Measurements from ENCODE around the gene CHST9.
"Not testable (repeated sequence)": the region's sequence is repeated elsewhere in the genome, so short reads cannot be mapped to it uniquely, and the experiment has no call there.

The CHST9 gene

GRCh38 chr18:26992926-26993325, 192.2 kb downstream of the CHST9 start:
- no peak for DNase-seq

DNA sequence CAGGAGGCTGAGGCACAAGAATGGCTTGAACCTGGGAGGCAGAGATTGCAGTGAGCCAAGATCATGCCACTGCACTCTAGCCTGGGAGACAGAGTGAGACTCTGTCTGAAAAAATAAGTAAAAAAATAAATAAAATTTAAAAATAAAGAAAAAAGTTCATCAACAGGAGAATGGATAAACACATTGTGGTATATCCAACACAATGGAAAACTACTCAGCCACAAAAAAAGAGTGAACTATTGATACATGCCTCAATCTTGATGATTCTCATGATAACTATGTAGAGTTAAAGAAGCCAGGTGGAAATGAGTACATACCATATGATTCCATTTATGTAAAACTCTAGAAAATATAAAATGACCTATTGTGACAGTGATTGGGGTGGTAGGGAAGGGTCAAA, 195.3 kb downstream of the CHST9 start:
- no peak for DNase-seq

- no peak for DNase-seq
These were observed 203.6 kb downstream of the CHST9 start for GRCh38 chr18:26981360-26982082.

DNA sequence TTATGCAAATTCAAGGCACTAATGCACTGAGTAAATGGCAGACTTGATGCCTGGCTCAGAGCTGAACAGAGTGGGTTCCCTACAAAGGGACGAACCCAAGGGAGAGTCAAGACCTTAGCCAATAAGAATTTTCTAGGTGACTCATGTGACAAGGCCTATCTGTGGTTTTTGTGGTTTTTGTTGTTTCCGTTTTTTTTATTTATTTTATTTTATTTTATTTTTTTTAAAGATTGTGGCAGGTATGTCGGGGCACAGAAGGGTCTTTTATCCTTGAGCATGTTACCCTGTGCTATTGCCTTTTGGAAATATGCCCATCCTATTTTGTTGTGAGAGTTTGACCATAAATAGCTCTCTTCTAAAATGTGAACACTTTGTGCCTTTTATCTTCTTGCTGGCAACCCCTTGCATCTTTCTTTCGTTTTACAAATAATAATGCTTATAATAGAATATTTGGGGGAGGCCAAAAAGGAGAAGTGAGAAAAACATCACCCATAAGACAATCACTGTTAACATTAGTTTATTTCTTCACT, 206.2 kb downstream of the CHST9 start:
- no peak for DNase-seq

- no peak for DNase-seq
These were observed 207.3 kb downstream of the CHST9 start for GRCh38 chr18:26977781-26978180.

DNA sequence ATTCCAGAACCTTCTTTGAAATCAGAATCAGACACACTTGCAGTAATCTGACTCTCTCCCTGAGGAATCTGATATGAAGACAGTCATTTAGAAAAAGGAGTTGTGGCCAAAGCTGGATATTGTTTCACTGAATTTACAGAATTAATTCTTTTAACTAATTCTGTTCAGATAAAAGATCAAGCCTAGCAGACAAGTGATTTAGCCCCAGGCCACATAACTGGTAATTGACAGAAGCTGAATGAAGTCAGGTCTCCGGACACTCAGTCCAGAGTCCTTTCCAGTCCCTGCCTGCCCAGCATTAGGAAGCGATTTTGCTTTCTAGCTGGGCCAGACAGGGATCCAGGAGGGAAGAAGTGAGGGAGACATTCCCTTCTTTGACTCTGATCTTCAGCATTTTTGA, 208.9 kb downstream of the CHST9 start:
- DNase-seq, result no peak

DNA sequence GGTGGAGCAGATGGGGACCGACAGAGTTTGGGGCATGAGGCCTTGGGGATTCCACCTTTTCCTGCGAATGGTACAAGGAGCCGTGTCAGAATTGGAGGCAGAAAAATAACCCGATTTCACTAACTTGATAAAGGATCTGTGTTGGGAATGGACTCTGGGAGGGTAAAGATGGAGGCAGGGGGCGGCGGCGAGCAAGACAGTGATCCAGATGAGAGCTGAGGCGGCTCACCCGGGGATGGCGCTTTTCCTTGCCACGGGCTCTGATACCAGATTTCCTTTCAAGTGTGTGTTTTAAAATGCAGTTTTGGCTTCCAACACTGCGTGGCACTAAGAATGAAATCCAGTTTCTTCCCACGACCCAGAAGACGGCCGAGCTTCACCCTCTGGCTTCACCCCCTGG, 212.6 kb downstream of the CHST9 start:
- DNase-seq, result not testable (repeated sequence)

DNA sequence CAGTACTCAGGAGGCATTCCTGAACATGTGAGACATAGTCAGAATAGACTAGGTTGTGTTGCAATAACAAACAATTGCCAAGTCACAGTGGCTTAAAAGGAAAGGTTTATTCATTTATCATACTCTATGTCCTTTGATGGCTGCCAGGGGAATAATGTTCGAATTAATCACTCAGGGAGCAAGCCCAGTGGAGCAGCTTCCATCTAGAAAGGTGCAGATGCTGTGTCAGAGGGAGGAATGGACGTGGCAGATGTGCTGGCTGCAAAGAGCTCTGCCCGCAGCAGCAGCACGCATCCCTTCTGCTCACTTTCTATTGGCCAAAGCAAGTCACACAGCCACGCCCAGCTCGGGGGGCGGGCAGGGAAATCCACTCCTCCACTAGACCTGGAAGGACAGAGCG, 213.7 kb downstream of the CHST9 start:
- DNase-seq, result no peak

GRCh38 chr18:26970637-26971036, 214.5 kb downstream of the CHST9 start:
- no peak for DNase-seq

- DNase-seq, result no peak
These were observed 219.9 kb downstream of the CHST9 start for GRCh38 chr18:26965206-26965605.

DNA sequence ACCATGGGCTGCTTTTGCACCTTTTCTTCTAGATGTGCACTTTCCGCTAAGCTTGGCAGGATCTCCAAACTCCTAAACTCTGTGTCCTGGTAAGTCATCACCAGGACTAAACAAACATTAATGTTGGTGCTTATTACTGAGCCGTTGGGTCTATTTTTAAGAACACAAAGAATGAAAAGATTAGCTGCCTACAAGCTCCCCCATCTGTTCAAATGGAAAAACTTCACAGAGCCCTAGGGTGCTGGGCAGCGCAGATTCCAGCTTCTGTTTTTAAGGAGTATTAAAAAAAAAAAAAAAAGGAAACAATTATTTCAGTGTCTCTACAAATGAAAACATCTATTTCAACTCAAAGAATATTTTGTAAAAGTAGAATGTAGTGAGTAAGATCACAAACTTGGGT, 221.8 kb downstream of the CHST9 start:
- DNase-seq, result no peak

GRCh38 chr18:26961839-26962238, 223.3 kb downstream of the CHST9 start:
- no peak for DNase-seq

DNA sequence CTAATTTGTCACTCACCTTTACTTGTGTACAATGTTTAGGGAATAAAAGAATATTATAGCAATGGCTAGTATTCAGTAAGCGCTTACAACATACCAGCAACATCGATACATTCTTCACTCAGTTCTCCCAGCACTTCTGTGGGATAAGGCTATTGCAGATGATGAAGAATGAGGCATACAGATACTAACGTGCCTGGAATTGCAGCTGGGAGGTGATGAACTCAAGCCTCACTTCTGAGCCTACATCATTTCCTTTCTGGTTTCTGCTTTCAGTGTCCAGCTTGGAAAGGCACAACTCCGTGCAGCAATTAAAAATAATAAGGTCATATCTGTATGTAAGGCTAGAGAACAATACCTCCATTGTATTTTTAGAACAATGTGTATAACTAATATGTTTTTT, 224.2 kb downstream of the CHST9 start:
- no peak for DNase-seq

GRCh38 chr18:26956863-26957262, 228.2 kb downstream of the CHST9 start:
- DNase-seq, result no peak

GRCh38 chr18:26948703-26949102, 236.4 kb downstream of the CHST9 start:
- no peak for DNase-seq

GRCh38 chr18:26943906-26944305, 241.2 kb downstream of the CHST9 start:
- DNase-seq, result no peak

GRCh38 chr18:26941584-26941983, 243.5 kb downstream of the CHST9 start:
- DNase-seq, result no peak

DNA sequence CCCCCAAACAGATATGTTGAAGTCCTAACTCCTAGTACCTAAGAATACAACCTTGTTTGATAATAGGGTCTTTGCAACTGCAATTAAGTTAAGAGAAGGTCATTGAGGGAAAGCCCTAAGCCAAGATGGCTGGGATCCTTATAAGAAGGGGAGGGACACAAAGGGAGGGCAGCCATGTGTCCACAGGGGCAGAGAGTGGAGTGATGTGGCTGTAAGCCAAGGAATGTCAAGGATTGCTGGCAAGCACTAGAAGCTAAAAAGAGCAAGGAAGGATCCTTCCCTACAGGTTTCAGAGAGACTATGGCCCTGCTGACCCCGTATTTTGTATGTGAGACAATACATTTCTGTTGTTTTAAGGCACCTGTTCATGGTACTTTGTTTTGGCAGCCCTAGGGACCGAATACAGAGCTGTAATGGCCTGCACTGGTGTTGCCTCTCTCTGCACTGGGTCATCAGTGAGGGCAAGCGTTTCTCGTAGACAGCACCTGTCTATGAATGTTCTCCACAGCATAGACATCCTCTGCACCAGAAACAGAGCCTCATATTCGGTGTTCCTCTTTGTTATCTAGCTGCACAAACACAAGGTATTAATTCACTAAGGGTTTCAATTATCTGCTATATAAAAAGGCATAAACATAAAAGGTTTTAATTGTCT, 244.2 kb downstream of the CHST9 start:
- DNase-seq, result no peak

DNA sequence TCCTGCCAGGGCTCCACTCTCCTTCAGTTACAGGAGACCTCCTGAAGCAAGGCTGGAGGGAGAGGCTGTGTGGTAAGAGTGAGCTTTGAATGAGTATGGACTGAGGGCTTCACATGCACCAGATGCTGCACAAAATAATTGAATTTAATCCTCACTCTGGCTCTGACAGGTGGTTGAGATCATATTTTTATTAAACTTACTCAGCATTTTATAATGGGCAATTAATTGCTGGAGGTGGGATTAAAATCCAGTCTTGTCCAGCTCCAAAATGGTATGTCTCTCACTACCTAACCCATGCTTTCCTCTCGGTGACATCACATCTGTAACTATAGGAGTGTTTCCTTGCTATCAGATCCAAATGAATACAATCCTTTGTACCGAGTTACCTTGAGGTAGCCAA, 253.4 kb downstream of the CHST9 start:
- DNase-seq, result no peak

DNA sequence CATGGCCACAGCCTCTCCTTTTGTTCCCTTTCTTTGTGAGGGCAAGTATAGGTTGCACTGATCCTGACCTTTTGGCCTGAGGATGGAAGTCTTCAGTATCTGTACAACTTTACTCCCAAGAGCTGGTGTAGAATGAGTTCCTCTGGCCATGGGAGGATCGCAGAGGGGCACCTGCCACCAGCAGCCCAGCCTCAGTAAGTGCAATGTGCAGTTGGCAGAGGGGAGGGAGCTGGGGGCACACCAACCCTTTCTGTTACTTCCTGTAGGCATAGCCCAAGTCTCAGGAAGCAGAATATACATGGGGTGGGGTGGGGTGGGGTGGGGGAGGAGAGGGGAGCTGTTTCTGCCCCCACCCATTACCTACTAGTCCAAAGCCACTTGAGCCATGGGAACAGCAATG, 254.5 kb downstream of the CHST9 start:
- DNase-seq, result no peak

- no peak for DNase-seq
These were observed 256.3 kb downstream of the CHST9 start for GRCh38 chr18:26928670-26929313.

DNA sequence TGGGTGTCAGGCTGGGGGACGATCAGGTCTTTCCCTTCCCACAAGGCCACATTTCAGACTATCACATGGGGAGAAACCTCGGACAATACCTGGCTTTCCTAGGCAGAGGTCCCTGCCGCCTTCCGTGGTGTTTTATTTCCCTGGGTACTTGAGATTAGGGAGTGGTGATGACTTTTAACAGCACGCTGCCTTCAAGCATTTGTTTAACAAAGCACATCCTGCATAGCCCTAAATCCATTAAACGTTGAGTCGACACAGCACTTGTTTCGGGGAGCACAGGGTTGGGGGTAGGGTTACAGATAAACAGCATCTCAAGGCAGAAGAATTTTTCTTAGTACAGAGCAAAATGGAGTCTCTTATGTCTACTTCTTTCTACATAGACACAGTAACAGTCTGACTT, 257.3 kb downstream of the CHST9 start:
- not testable (repeated sequence) for DNase-seq

DNA sequence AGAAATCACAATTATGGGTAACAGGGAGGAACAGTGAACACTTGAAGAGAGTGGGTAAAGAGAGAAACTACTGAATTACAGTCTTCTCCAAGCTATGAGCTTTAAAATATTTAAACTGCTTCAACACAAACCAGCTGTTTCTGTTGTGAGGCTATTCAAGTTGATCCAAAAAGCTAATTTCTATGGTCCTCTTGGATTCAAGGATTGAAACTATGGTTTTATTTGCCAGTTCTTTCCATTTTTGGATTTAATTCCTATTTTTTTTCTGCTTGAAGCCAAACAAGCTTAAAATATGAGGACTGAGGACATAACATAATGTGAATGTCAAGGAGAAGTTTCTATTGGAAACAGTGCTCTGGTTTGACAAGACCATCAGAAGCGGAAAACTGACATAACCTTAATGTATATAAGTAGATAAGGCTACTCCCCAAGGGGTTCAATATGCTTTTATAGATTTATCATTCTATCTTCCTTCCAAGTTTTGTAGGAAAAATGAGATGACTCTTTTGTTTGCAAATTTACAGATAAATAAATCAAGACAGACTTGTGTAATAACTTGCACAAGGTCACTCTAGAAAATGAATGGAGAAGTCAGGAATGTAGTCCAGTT, 258.9 kb downstream of the CHST9 start:
- no peak for DNase-seq

GRCh38 chr18:26925313-26925712, 259.8 kb downstream of the CHST9 start:
- DNase-seq, result no peak

Data from NCI-H1092 treated with DMSO at 0.1 percent for 48 hours (cell line).